OCI-M1 (cell line): ENCODE results near the gene CELA2A.
"Not testable (repeated sequence)": the region's sequence is repeated elsewhere in the genome, so short reads cannot be mapped to it uniquely, and the experiment has no call there.

ENCODE experiments used
- DNase-seq: peaks from one replicate; lab custom pipeline; 2025; lab: John Stamatoyannopoulos, UW

The CELA2A gene

GRCh38 chr1:15425521-15425920 lies 31.0 kb upstream of the CELA2A start:
- no peak for DNase-seq

DNA sequence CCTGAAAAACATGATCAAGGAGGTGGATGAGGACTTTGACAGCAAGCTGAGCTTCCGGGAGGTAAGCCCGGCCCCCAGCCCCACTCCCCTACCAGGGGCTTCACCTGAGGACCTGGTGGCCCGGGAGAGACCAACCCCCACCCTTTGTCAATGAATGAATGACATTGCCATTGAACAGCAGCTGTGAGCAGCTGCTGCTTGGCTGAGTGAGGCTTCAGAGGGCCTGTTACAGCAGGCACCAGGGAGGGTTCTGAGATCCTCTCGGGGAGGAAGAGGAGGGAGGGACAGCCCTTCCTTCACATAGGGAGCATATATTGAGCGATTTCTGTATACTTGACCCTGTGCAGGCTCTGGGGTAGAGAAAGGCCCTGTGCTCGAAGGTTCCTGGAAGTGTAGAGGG lies 30.6 kb upstream of the CELA2A start:
- no peak for DNase-seq

GRCh38 chr1:15426492-15427279 lies 29.8 kb upstream of the CELA2A start:
- no peak for DNase-seq

- no peak for DNase-seq
Observed at GRCh38 chr1:15427280-15427666, 29.3 kb upstream of the CELA2A start.

- DNase-seq = not testable (repeated sequence)
Observed at GRCh38 chr1:15428252-15428651, 28.3 kb upstream of the CELA2A start.

- no peak for DNase-seq
Observed at GRCh38 chr1:15428815-15429435, 27.6 kb upstream of the CELA2A start.

GRCh38 chr1:15429701-15430149 lies 26.8 kb upstream of the CELA2A start:
- DNase-seq = no peak

GRCh38 chr1:15430787-15431570 lies 25.6 kb upstream of the CELA2A start:
- peak; percentile 78 for DNase-seq

DNA sequence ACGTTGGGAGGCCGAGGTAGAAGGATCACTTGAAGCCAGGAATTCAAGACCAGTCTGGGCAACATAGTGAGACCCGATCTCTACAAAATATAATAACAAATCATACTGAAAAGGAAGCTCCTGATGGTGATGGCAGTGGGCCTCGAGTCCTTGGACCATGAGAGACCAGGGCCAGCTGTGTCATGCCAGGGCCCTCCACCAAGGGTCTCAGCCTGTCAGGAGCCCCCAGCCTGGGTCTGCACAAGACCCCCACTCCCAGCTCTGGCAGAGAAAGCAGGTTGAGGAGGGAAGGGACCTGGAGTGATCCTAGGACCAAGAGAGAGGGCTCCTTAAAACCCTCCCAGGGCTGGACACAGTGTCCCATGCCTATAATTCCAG lies 25.0 kb upstream of the CELA2A start:
- no peak for DNase-seq

GRCh38 chr1:15432324-15432723 lies 24.2 kb upstream of the CELA2A start:
- DNase-seq = no peak

DNA sequence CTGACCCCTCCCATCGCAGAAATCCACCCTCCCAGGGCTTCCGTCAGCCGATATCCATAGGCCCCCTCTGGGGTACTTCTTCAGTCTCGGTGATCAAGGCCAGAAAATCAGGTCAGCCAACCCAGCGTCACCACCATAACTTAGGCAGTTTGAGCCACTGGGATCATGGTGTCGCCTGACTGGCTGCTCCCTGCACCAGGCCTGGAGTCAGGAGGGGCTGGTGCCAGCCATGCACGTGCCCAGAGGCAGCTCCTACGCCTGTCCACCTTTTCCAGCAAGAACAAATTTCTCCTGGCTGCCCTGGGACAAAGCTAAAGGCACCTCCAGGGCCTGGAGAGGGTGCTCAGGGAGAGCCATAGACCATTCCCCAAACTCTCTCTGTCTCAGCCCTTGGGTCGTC lies 23.1 kb upstream of the CELA2A start:
- no peak for DNase-seq

DNA sequence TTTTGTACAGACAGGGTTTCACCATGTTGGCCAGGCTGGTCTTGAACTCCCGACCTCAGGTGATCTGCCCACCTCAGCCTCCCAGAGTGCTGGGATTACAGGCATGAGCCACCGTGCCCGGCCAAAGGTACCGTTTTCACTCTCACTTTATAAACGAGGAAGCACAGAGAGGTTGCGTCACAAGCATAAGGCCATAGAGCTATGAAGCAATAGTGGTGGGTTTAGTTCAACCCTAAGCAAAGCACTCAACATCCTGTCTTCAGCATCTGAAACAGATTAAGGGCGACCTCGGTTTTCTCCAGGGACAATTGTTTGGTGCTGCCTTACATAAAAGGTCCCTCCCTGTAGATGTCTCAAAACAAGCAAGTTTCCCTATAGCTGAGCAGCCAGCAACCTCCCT lies 21.8 kb upstream of the CELA2A start:
- peak; percentile 38 for DNase-seq

GRCh38 chr1:15435239-15436077 lies 21.1 kb upstream of the CELA2A start:
- DNase-seq = no peak

GRCh38 chr1:15436881-15437442 lies 19.6 kb upstream of the CELA2A start:
- DNase-seq = no peak

- no peak for DNase-seq
Observed at GRCh38 chr1:15439325-15439724, 17.2 kb upstream of the CELA2A start.

- no peak for DNase-seq
Observed at GRCh38 chr1:15440357-15440756, 16.2 kb upstream of the CELA2A start.

DNA sequence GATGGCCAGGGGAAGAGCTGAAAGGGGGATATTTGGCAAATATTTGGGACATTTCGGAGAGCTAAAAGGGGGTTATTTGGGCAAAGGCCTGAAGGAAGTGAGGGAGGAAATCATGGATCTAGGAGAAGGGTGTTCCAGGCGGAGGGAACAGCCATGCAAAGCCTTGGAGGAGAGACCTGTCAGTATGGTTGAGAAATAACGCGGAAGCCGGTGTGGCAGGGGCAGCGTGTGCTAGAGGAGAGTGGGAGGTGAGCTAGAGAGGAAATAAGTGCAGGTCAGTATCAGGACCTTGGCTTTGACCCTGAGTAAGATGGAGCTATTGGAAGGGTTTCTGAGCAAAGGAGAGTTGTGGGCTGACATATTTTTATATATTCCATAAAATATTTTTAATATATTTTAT lies 15.3 kb upstream of the CELA2A start:
- no peak for DNase-seq

DNA sequence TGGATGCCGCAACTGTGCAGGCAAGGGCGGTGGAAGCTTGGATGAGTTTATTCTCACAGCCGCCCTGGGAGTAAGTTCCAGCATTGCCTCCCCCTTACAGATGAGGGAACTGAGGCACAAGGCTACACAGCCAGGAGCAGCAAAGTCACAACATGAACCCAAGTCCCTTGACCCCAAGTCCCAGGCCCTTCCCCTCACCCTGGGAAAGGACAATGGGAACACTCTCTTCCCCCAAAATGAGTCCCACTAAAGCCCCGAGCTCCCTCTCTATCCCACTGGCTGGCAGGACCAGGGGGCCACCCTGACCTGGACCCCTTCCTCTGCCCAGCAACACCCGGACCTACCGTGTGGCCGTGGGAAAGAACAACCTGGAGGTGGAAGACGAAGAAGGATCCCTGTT lies 14.4 kb upstream of the CELA2A start:
- DNase-seq = no peak

GRCh38 chr1:15442759-15443158 lies 13.8 kb upstream of the CELA2A start:
- no peak for DNase-seq

DNA sequence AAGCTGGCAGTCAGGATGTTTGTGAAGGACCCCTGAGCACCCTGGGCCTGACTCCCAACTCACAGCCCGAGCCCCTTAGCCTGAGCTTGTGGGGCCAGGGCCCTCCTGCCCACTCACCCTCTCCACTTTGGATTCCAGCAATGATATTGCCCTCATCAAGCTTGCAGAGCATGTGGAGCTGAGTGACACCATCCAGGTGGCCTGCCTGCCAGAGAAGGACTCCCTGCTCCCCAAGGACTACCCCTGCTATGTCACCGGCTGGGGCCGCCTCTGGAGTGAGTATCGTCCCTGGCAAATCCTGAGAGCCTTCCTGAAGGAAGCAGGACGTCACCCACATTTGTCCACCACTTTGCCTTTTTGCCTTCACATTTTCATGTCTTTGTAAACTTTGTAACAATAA lies 13.3 kb upstream of the CELA2A start:
- no peak for DNase-seq

GRCh38 chr1:15444468-15445389 lies 11.8 kb upstream of the CELA2A start:
- peak; percentile 23 for DNase-seq
